Measurements from ENCODE around the gene ACOX2. TPM values are rescaled to one million over a fixed set of nuclear protein-coding genes. Genes with fewer than 3 reads are reported as not detected.
A peak's percentile ranks its signal among the peaks of the same experiment; 100 is the strongest.

The ACOX2 gene
- total RNA-seq, 4 donors from 2014 or later = 18.3 to 28.9 (median 20.2) TPM

- H3K4me3 ChIP-seq = no peak overlapping the region
- peak overlapping the region in 3 of 4 donors; percentile 20 to 35 (median 22) for H3K27ac ChIP-seq (replicated peaks in 1 of 4)
- no peak for TF ChIP-seq POLR2AphosphoS5 (IDR thresholded peaks at IDR 0.05)
- TF ChIP-seq POLR2A (IDR thresholded peaks at IDR 0.05; ENCODE audit: low read depth) = no peak
- TF ChIP-seq CTCF (IDR thresholded peaks at IDR 0.05) = no peak
- TF ChIP-seq EP300 (IDR thresholded peaks at IDR 0.05) = no peak
- H3K36me3 ChIP-seq = no peaks in the 10 kb centered on the region
- WGBS = 64% methylated on average over 10 of the region's 10 CpGs
- H3K9me3 ChIP-seq = no peaks in the 10 kb centered on the region
- H3K27me3 ChIP-seq = peaks cover 0 to 3% (median 0%) of the 10 kb centered on the region in 4 donors
- peaks cover 10 to 13% (median 12%) of the 10 kb centered on the region in 4 donors for H3K4me1 ChIP-seq
- no peak for DNase-seq (ENCODE audit: extremely low spot score)
- intact Hi-C loops (cut with DNase I) = no loop called here
Measured at GRCh38 chr3:58471025-58471887, 65.7 kb downstream of the ACOX2 start.

- H3K4me1 ChIP-seq = peaks cover 10 to 13% (median 12%) of the 10 kb centered on the region in 4 donors
- no peak overlapping the region for H3K4me3 ChIP-seq
- peak overlapping the region in 2 of 4 donors; percentile 10 to 35 for H3K27ac ChIP-seq (replicated peaks in 1 of 4)
- intact Hi-C loops (cut with DNase I) = no loop called here
- WGBS = 89% methylated on average over 9 of the region's 12 CpGs
- TF ChIP-seq EP300 (IDR thresholded peaks at IDR 0.05) = no peak
- TF ChIP-seq CTCF (IDR thresholded peaks at IDR 0.05) = no peak
- TF ChIP-seq POLR2A (IDR thresholded peaks at IDR 0.05; ENCODE audit: low read depth) = no peak
- no peak for TF ChIP-seq POLR2AphosphoS5 (IDR thresholded peaks at IDR 0.05)
- H3K27me3 ChIP-seq = peaks cover 0 to 3% (median 0%) of the 10 kb centered on the region in 4 donors
- no peak for DNase-seq (ENCODE audit: extremely low spot score)
- H3K36me3 ChIP-seq = no peaks in the 10 kb centered on the region
- no peaks in the 10 kb centered on the region for H3K9me3 ChIP-seq
Measured at GRCh38 chr3:58470363-58471024, 66.5 kb downstream of the ACOX2 start.

- Histone ChIP-seq H3K4me1 (peaks cover 10 to 13% (median 12%) of the 10 kb centered on the region in 4 donors), H3K27ac (replicated peaks in 1 of 4) (no peak overlapping the region), H3K9me3 (no peaks in the 10 kb centered on the region), H3K4me3 (no peak overlapping the region), H3K27me3 (peaks cover 0 to 3% (median 0%) of the 10 kb centered on the region in 4 donors), H3K36me3 (no peaks in the 10 kb centered on the region)
- TF ChIP-seq CTCF (IDR thresholded peaks at IDR 0.05) (no peak), POLR2A (IDR thresholded peaks at IDR 0.05; ENCODE audit: low read depth) (no peak), POLR2AphosphoS5 (IDR thresholded peaks at IDR 0.05) (no peak), EP300 (IDR thresholded peaks at IDR 0.05) (no peak)
- DNase-seq (ENCODE audit: extremely low spot score) = no peak
- intact Hi-C loops (cut with DNase I) = no loop called here
- WGBS = 86% methylated on average over 4 of the region's 4 CpGs
Measured at GRCh38 chr3:58469096-58469495, 67.9 kb downstream of the ACOX2 start.

GRCh38 chr3:58466899-58467563 is 70.0 kb downstream of the ACOX2 start:
- Histone ChIP-seq H3K27me3 (peaks cover 0 to 3% (median 0%) of the 10 kb centered on the region in 4 donors), H3K9me3 (no peaks in the 10 kb centered on the region), H3K27ac (replicated peaks in 1 of 4) (no peak overlapping the region), H3K36me3 (no peaks in the 10 kb centered on the region), H3K4me3 (no peak overlapping the region), H3K4me1 (peaks cover 10 to 26% (median 24%) of the 10 kb centered on the region in 4 donors)
- 97% methylated on average over 4 of the region's 4 CpGs for WGBS
- DNase-seq (ENCODE audit: extremely low spot score) = no peak
- TF ChIP-seq POLR2A (IDR thresholded peaks at IDR 0.05; ENCODE audit: low read depth) (no peak), EP300 (IDR thresholded peaks at IDR 0.05) (no peak), CTCF (IDR thresholded peaks at IDR 0.05) (no peak), POLR2AphosphoS5 (IDR thresholded peaks at IDR 0.05) (no peak)
- intact Hi-C loops (cut with DNase I) = no loop called here

Measured in esophagus muscularis mucosa (tissue), 4 donors.